Measurements from ENCODE around the gene CUEDC1. TPM values are rescaled to one million over a fixed set of nuclear protein-coding genes. Genes with fewer than 3 reads are reported as not detected.
A peak's percentile ranks its signal among the peaks of the same experiment; 100 is the strongest.

CUEDC1 gene
- total RNA-seq, 4 donors from 2014 or later: 7.5 to 14.3 (median 12.7) TPM

GRCh38 chr17:57902117-57902799 is 53.0 kb downstream of the CUEDC1 start:
- no peak for DNase-seq (ENCODE audit: low spot score in 2 of 2)
- intact Hi-C loops (cut with DNase I; ENCODE audit: low total_unique reads): no loop called here
- 66 to 71% methylated on average over 13 of the region's 13 CpGs for WGBS, 2 donors
- no peak overlapping the region for H3K4me3 ChIP-seq (ENCODE audit: low read depth, poor library complexity, severe bottlenecking)
- no peak for TF ChIP-seq CTCF (IDR thresholded peaks at IDR 0.05)
- TF ChIP-seq POLR2A (IDR thresholded peaks at IDR 0.05): no peak

- H3K4me3 ChIP-seq (ENCODE audit: low read depth, poor library complexity, severe bottlenecking): no peak overlapping the region
- TF ChIP-seq POLR2A (IDR thresholded peaks at IDR 0.05) (no peak), CTCF (IDR thresholded peaks at IDR 0.05) (no peak)
- 56 to 62% methylated on average over 6 of the region's 6 CpGs for WGBS, 2 donors
- DNase-seq (ENCODE audit: low spot score in 2 of 2): peak in 1 of 2 donors; percentile 68
- intact Hi-C loops (cut with DNase I; ENCODE audit: low total_unique reads): no loop called here
Measured at GRCh38 chr17:57900991-57901743, 54.0 kb downstream of the CUEDC1 start.

GRCh38 chr17:57899822-57900221 is 55.4 kb downstream of the CUEDC1 start:
- WGBS, 2 donors: 59 to 64% methylated on average over 4 of the region's 4 CpGs
- TF ChIP-seq CTCF (IDR thresholded peaks at IDR 0.05): no peak
- TF ChIP-seq POLR2A (IDR thresholded peaks at IDR 0.05): no peak
- intact Hi-C loops (cut with DNase I; ENCODE audit: low total_unique reads): no loop called here
- H3K4me3 ChIP-seq (ENCODE audit: low read depth, poor library complexity, severe bottlenecking): no peak overlapping the region
- DNase-seq (ENCODE audit: low spot score in 2 of 2): no peak

GRCh38 chr17:57899391-57899790 is 55.8 kb downstream of the CUEDC1 start:
- DNase-seq (ENCODE audit: low spot score in 2 of 2): peak in 1 of 2 donors; percentile 63
- TF ChIP-seq CTCF (IDR thresholded peaks at IDR 0.05) (no peak), POLR2A (IDR thresholded peaks at IDR 0.05) (no peak)
- 25 to 27% methylated on average over 6 to 8 of the region's 8 CpGs for WGBS, 2 donors
- H3K4me3 ChIP-seq (ENCODE audit: low read depth, poor library complexity, severe bottlenecking): no peak overlapping the region
- intact Hi-C loops (cut with DNase I; ENCODE audit: low total_unique reads): no loop called here

GRCh38 chr17:57898487-57899311 is 56.5 kb downstream of the CUEDC1 start:
- peak in 1 of 2 donors; percentile 91 for DNase-seq (ENCODE audit: low spot score in 2 of 2)
- no peak overlapping the region for H3K4me3 ChIP-seq (ENCODE audit: low read depth, poor library complexity, severe bottlenecking)
- intact Hi-C loops (cut with DNase I; ENCODE audit: low total_unique reads): no loop called here
- TF ChIP-seq POLR2A (IDR thresholded peaks at IDR 0.05): no peak
- no peak for TF ChIP-seq CTCF (IDR thresholded peaks at IDR 0.05)
- WGBS, 2 donors: 23 to 64% methylated on average over 4 to 8 of the region's 9 CpGs

Measured in lower leg skin (tissue), 4 donors.